Measurements from ENCODE around the gene TMEM190. TPM values are rescaled to one million over a fixed set of nuclear protein-coding genes. Genes with fewer than 3 reads are reported as not detected.
"Not testable (repeated sequence)": the region's sequence is repeated elsewhere in the genome, so short reads cannot be mapped to it uniquely, and the experiment has no call there.

TMEM190 gene
- total and polyA plus RNA-seq, 9 of the 15 experiments (the other 6 are each of a cell fraction or from before 2014, with no cell fraction given) = not detected

DNA sequence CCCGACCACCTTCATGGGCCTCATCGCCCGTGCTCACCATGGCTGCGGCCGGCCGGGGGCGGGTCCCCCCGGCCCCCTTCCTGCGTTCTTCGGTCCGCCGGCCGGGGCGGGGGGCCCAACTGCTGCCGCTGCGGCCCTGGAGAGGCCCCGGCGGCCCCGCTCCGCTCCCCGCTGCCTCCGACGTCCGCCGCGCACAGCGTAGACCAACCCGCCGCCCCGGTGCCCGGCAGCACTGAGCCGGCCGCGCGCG is 30.8 kb downstream of the TMEM190 start, which contains the start of gene UBE2S (continued):
- TF ChIP-seq, protein P1, sequence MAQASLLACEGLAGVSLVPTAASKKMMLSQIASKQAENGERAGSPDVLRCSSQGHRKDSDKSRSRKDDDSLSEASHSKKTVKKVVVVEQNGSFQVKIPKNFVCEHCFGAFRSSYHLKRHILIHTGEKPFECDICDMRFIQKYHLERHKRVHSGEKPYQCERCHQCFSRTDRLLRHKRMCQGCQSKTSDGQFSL (CRISPR knock-in tag; IDR thresholded peaks at IDR 0.05) = 0 out of 2 replicates have a peak, but pooled peaks have one; percentile 32
- TF ChIP-seq, protein P1 (tag; IDR thresholded peaks at IDR 0.05) = not testable (repeated sequence)
- peak; percentile 55 for TF ChIP-seq PCBP2 (IDR thresholded peaks at IDR 0.05; ENCODE audit: low read depth, low read length, poor library complexity, severe bottlenecking)
- TF ChIP-seq, protein P2, sequence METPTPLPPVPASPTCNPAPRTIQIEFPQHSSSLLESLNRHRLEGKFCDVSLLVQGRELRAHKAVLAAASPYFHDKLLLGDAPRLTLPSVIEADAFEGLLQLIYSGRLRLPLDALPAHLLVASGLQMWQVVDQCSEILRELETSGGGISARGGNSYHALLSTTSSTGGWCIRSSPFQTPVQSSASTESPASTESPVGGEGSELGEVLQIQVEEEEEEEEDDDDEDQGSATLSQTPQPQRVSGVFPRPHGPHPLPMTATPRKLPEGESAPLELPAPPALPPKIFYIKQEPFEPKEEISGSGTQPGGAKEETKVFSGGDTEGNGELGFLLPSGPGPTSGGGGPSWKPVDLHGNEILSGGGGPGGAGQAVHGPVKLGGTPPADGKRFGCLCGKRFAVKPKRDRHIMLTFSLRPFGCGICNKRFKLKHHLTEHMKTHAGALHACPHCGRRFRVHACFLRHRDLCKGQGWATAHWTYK (CRISPR knock-in tag; IDR thresholded peaks at IDR 0.05) = peak; percentile 90; the same call in 1 of the 2 replicates
- TF ChIP-seq RBM22 (IDR thresholded peaks at IDR 0.05; ENCODE audit: low read depth, low read length, poor library complexity, severe bottlenecking) = peak; percentile 95
- TF ChIP-seq, protein P3, sequence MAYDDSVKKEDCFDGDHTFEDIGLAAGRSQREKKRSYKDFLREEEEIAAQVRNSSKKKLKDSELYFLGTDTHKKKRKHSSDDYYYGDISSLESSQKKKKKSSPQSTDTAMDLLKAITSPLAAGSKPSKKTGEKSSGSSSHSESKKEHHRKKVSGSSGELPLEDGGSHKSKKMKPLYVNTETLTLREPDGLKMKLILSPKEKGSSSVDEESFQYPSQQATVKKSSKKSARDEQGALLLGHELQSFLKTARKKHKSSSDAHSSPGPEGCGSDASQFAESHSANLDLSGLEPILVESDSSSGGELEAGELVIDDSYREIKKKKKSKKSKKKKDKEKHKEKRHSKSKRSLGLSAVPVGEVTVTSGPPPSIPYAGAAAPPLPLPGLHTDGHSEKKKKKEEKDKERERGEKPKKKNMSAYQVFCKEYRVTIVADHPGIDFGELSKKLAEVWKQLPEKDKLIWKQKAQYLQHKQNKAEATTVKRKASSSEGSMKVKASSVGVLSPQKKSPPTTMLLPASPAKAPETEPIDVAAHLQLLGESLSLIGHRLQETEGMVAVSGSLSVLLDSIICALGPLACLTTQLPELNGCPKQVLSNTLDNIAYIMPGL (CRISPR knock-in tag; IDR thresholded peaks at IDR 0.05) = 0 out of 2 replicates have a peak, but pooled peaks have one; percentile 59
- TF ChIP-seq TAF1 (IDR thresholded peaks at IDR 0.05; ENCODE audit: control insufficient read depth, extremely low read depth, insufficient read depth, low read length, severe bottlenecking) = peak; percentile 95
- TF ChIP-seq ZFX (CRISPR knock-in tag; IDR thresholded peaks at IDR 0.05) = peak; percentile 78
- TF ChIP-seq, protein P4, sequence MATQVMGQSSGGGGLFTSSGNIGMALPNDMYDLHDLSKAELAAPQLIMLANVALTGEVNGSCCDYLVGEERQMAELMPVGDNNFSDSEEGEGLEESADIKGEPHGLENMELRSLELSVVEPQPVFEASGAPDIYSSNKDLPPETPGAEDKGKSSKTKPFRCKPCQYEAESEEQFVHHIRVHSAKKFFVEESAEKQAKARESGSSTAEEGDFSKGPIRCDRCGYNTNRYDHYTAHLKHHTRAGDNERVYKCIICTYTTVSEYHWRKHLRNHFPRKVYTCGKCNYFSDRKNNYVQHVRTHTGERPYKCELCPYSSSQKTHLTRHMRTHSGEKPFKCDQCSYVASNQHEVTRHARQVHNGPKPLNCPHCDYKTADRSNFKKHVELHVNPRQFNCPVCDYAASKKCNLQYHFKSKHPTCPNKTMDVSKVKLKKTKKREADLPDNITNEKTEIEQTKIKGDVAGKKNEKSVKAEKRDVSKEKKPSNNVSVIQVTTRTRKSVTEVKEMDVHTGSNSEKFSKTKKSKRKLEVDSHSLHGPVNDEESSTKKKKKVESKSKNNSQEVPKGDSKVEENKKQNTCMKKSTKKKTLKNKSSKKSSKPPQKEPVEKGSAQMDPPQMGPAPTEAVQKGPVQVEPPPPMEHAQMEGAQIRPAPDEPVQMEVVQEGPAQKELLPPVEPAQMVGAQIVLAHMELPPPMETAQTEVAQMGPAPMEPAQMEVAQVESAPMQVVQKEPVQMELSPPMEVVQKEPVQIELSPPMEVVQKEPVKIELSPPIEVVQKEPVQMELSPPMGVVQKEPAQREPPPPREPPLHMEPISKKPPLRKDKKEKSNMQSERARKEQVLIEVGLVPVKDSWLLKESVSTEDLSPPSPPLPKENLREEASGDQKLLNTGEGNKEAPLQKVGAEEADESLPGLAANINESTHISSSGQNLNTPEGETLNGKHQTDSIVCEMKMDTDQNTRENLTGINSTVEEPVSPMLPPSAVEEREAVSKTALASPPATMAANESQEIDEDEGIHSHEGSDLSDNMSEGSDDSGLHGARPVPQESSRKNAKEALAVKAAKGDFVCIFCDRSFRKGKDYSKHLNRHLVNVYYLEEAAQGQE (IDR thresholded peaks at IDR 0.05; ENCODE audit: borderline replicate concordance) = not testable (repeated sequence)
- TF ChIP-seq, protein P4 (CRISPR knock-in tag; IDR thresholded peaks at IDR 0.05; ENCODE audit: low read depth) = peak; percentile 75; the same call in 1 of the 2 replicates
- TF ChIP-seq, protein P5, sequence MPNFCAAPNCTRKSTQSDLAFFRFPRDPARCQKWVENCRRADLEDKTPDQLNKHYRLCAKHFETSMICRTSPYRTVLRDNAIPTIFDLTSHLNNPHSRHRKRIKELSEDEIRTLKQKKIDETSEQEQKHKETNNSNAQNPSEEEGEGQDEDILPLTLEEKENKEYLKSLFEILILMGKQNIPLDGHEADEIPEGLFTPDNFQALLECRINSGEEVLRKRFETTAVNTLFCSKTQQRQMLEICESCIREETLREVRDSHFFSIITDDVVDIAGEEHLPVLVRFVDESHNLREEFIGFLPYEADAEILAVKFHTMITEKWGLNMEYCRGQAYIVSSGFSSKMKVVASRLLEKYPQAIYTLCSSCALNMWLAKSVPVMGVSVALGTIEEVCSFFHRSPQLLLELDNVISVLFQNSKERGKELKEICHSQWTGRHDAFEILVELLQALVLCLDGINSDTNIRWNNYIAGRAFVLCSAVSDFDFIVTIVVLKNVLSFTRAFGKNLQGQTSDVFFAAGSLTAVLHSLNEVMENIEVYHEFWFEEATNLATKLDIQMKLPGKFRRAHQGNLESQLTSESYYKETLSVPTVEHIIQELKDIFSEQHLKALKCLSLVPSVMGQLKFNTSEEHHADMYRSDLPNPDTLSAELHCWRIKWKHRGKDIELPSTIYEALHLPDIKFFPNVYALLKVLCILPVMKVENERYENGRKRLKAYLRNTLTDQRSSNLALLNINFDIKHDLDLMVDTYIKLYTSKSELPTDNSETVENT (CRISPR knock-in tag; IDR thresholded peaks at IDR 0.05) = peak; percentile 92; the same call in 1 of the 2 replicates

All from K562 (cell line).